B cell (primary cell): Measurements from ENCODE around the gene WNK2. TPM values are rescaled to one million over a fixed set of nuclear protein-coding genes. Genes with fewer than 3 reads are reported as not detected.

Experiments
- ATAC-seq: fragments of 200-7000 bp; cut with Tn5 transposase; one replicate; pipeline ENCODE4 v1.10.0; 2021; ENCODE audit warnings: low read depth, mild to moderate bottlenecking, moderate number of reproducible peaks, moderate library complexity
- CTCF ChIA-PET: fragments of 350-600 bp; sonication (Branson Sonifier 250); formaldehyde crosslinking; loops from one replicate; lab custom pipeline; 2021; ENCODE audit warnings: antibody characterized with exemption, inconsistent platforms; lab: Charles Lee
- POLR2A ChIA-PET: fragments of 350-600 bp; sonication (Branson Sonifier 250); formaldehyde crosslinking; loops from one replicate; lab custom pipeline; 2021; ENCODE audit warnings: antibody characterized with exemption; lab: Charles Lee
- DNase-seq: peaks from one replicate; pipeline ENCODE4 v3.0.0; 2013
- H2AFZ ChIP-seq: 2 replicates; pipeline ENCODE4 v1.6.1; 2012; ENCODE audit warnings: mild to moderate bottlenecking, low read depth, low read length; ENCODE audit not compliant: insufficient read depth, poor library complexity, severe bottlenecking
- H3K27ac ChIP-seq, 2 donors: 1 replicate in 1 of 2; 2 replicates in 1 of 2; pipeline ENCODE4 v1.5.1; 2012 to 2013; ENCODE audit warnings: low read length in 2 of 2, mild to moderate bottlenecking in 2 of 2, moderate library complexity in 1 of 2
- H3K27me3 ChIP-seq, 4 experiments: fragments of 200-600 bp in 1 of 4; sonication (generic) in 1 of 4; replicated peaks in 1 of 4; 1 replicate in 2 of 4; 2 replicates in 2 of 4; pipeline versions ENCODE4 v1.6.1 to v1.7.0; 2013 to 2016; ENCODE audit warnings: low read length in 3 of 4, mild to moderate bottlenecking in 2 of 4, mixed read lengths in 1 of 4, moderate library complexity in 1 of 4; ENCODE audit not compliant: insufficient read depth in 4 of 4, control insufficient read depth in 3 of 4; ENCODE audit errors: control extremely low read depth in 1 of 4
- H3K36me3 ChIP-seq, 2 experiments: replicated peaks in 1 of 2; 1 replicate in 1 of 2; 2 replicates in 1 of 2; pipeline versions ENCODE4 v1.6.1 to v1.7.1; 2013; ENCODE audit warnings: low read length in 1 of 2; ENCODE audit not compliant: insufficient read depth in 2 of 2, control insufficient read depth in 1 of 2; ENCODE audit errors: control extremely low read depth in 1 of 2, extremely low read depth in 1 of 2
- H3K4me1 ChIP-seq, 2 donors: fragments of 200-600 bp in 1 of 2; sonication (generic) in 1 of 2; 1 replicate in 1 of 2; 2 replicates in 1 of 2; pipeline versions ENCODE4 v1.5.1 to v1.6.1; 2013 to 2017; ENCODE audit warnings: low read length in 2 of 2; ENCODE audit not compliant: control insufficient read depth in 2 of 2, insufficient read depth in 2 of 2
- H3K4me2 ChIP-seq: replicated peaks from 2 replicates; pipeline ENCODE3; 2012; ENCODE audit warnings: mild to moderate bottlenecking, low read depth, low read length; ENCODE audit not compliant: poor library complexity, severe bottlenecking
- H3K4me3 ChIP-seq, 5 experiments: fragments of 200-600 bp in 1 of 5; sonication (generic) in 1 of 5; 1 replicate in 3 of 5; 2 replicates in 2 of 5; pipeline versions ENCODE4 v1.5.1 to v1.7.0; 2011 to 2016; ENCODE audit warnings: low read length in 4 of 5, mild to moderate bottlenecking in 4 of 5, low read depth in 2 of 5, control low read depth in 1 of 5, moderate library complexity in 1 of 5; ENCODE audit not compliant: insufficient read depth in 1 of 5; ENCODE audit errors: control extremely low read depth in 1 of 5, extremely low read depth in 1 of 5
- H3K79me2 ChIP-seq: fragments of 200-600 bp; sonication (generic); one replicate; pipeline ENCODE4 v1.6.0; 2016; ENCODE audit warnings: low read length; ENCODE audit not compliant: control insufficient read depth, insufficient read depth
- H3K9ac ChIP-seq: fragments of 200-600 bp; sonication (generic); 2 replicates; pipeline ENCODE4 v1.6.1; 2017; ENCODE audit warnings: mild to moderate bottlenecking, low read length, moderate library complexity
- H3K9me3 ChIP-seq, 3 donors: one replicate each; pipeline versions ENCODE4 v1.6.1 to v1.7.1; 2013; ENCODE audit warnings: low read length in 2 of 3; ENCODE audit not compliant: control insufficient read depth in 2 of 3, insufficient read depth in 1 of 3; ENCODE audit errors: control extremely low read depth in 1 of 3
- H4K20me1 ChIP-seq: 2 replicates; pipeline ENCODE4 v1.6.0; 2012; ENCODE audit warnings: mild to moderate bottlenecking, low read length; ENCODE audit not compliant: insufficient read depth, control insufficient read depth, poor library complexity, severe bottlenecking
- H3K27ac Mint-ChIP-seq: one replicate; pipeline ENCODE4 v1.8.0; 2021; ENCODE audit warnings: mixed read lengths
- H3K27me3 Mint-ChIP-seq: one replicate; pipeline ENCODE4 v1.8.0; 2021; ENCODE audit warnings: mixed read lengths
- H3K4me1 Mint-ChIP-seq: one replicate; pipeline ENCODE4 v1.8.0; 2021; ENCODE audit warnings: mixed read lengths
- H3K4me3 Mint-ChIP-seq: one replicate; pipeline ENCODE4 v1.8.0; 2021; ENCODE audit warnings: mixed read lengths
- H3K9me3 Mint-ChIP-seq: one replicate; pipeline ENCODE4 v1.8.0; 2022; ENCODE audit warnings: mixed read lengths; ENCODE audit not compliant: insufficient read depth
- CTCF ChIP-seq: fragments of 200-600 bp; IDR thresholded peaks from one replicate; pipeline ENCODE4 v1.8.0; 2022; ENCODE audit warnings: antibody characterized with exemption, mild to moderate bottlenecking
- EZH2 ChIP-seq: IDR thresholded peaks from 2 replicates; pipeline ENCODE4 v1.6.1; 2012; ENCODE audit warnings: borderline replicate concordance, low read depth, mild to moderate bottlenecking, moderate library complexity, low read length; ENCODE audit not compliant: insufficient read depth, poor library complexity, severe bottlenecking
- WGBS: methylation state at CpG from one replicate; pipeline ENCODE4 v1.1.5; 2013; ENCODE audit warnings: missing lambda C conversion rate; ENCODE audit not compliant: insufficient coverage; 5-methylcytosine and 5-hydroxymethylcytosine counted together
- intact Hi-C: fragments of 100-400 bp; cut with micrococcal nuclease; formaldehyde crosslinking; loops from one replicate; pipeline ENCODE4 v1.10.0; 2022
- polyA plus RNA-seq: library from polyadenylated mRNA; depleted of rRNA; stranded (reverse); fragments of >200 nt; gene quantifications from 2 replicates; pipeline ENCODE4 v1.2.3, GENCODE V29; 2012
- total RNA-seq, 2 donors: library from RNA; stranded (reverse); fragments of 120-200 nt in 1 of 2; gene quantifications; 1 replicate in 1 of 2; 2 replicates in 1 of 2; pipeline versions ENCODE4 v1.2.3 to v1.2.4, GENCODE V29; 2013 to 2022

WNK2 gene
- total and polyA plus RNA-seq, 2 donors (not counting 1 experiment from before 2014, with no cell fraction given): 0.49 TPM; not detected in 1

GRCh38 chr9:93219692-93220091 is 35.8 kb downstream of the WNK2 start:
- TF ChIP-seq EZH2 (no peak), CTCF (no peak)
- H3K4me1 Mint-ChIP-seq: peaks cover 7% of the 10 kb centered on the region
- H3K27ac Mint-ChIP-seq: no peak overlapping the region
- ChIA-PET CTCF (no interaction called here), POLR2A (no interaction called here)
- H2AFZ ChIP-seq: no peak overlapping the region
- H3K36me3 ChIP-seq: no peaks in the 10 kb centered on the region
- H3K27me3 ChIP-seq: peaks cover 0 to 17% (median 2%) of the 10 kb centered on the region in 4 experiments
- H3K4me3 ChIP-seq: no peak overlapping the region
- H3K4me3 Mint-ChIP-seq: no peak overlapping the region
- H3K27me3 Mint-ChIP-seq: peaks cover 9% of the 10 kb centered on the region
- H3K4me1 ChIP-seq: peaks cover 0 to 9% of the 10 kb centered on the region in 2 donors
- H3K9ac ChIP-seq: no peak overlapping the region
- no peak overlapping the region for H3K4me2 ChIP-seq
- WGBS: 98% methylated on average over 5 of the region's 5 CpGs
- no peaks in the 10 kb centered on the region for H3K79me2 ChIP-seq
- DNase-seq (no peak), ATAC-seq (no peak)
- H3K27ac ChIP-seq: no peak overlapping the region
- intact Hi-C loops: no loop called here
- peaks cover 0 to 19% (median 10%) of the 10 kb centered on the region in 3 donors for H3K9me3 ChIP-seq
- no peaks in the 10 kb centered on the region for H3K9me3 Mint-ChIP-seq
- no peaks in the 10 kb centered on the region for H4K20me1 ChIP-seq

GRCh38 chr9:93220627-93221026 is 36.7 kb downstream of the WNK2 start:
- no peaks in the 10 kb centered on the region for H3K79me2 ChIP-seq

More at GRCh38 chr9:93220627-93221026, 36.7 kb downstream of the WNK2 start:
- DNase-seq (no peak), ATAC-seq (no peak)
- ChIA-PET CTCF (no interaction called here), POLR2A (no interaction called here)
- H3K4me3 ChIP-seq: no peak overlapping the region
- peaks cover 11% of the 10 kb centered on the region for H3K4me1 Mint-ChIP-seq
- no peaks in the 10 kb centered on the region for H4K20me1 ChIP-seq
- H3K27ac ChIP-seq: no peak overlapping the region
- H3K4me2 ChIP-seq: no peak overlapping the region
- H3K9me3 ChIP-seq: peaks cover 0 to 14% (median 4%) of the 10 kb centered on the region in 3 donors
- H2AFZ ChIP-seq: no peak overlapping the region
- H3K27me3 Mint-ChIP-seq: peaks cover 9% of the 10 kb centered on the region
- intact Hi-C loops: no loop called here
- no peak overlapping the region for H3K4me3 Mint-ChIP-seq
- H3K9ac ChIP-seq: no peak overlapping the region
- H3K9me3 Mint-ChIP-seq: no peaks in the 10 kb centered on the region
- peaks cover 0 to 19% (median 2%) of the 10 kb centered on the region in 4 experiments for H3K27me3 ChIP-seq
- no peak overlapping the region for H3K27ac Mint-ChIP-seq
- TF ChIP-seq EZH2 (no peak), CTCF (no peak)
- H3K36me3 ChIP-seq: no peaks in the 10 kb centered on the region
- H3K4me1 ChIP-seq: peaks cover under 1 to 11% of the 10 kb centered on the region in 2 donors
- 87% methylated on average over 3 of the region's 4 CpGs for WGBS
